ENCODE results near the gene FAM3D.
A peak's percentile ranks its signal among the peaks of the same experiment; 100 is the strongest.

FAM3D gene

GRCh38 chr3:58630076-58630709, 36.4 kb downstream of the FAM3D start:
- Histone ChIP-seq H3K9ac (ENCODE audit: low read depth in 1 of 2, low read length in 2 of 2) (no peak overlapping the region), H3K27ac (ENCODE audit: low read depth in 2 of 2, low read length in 2 of 2) (peak overlapping the region in 1 of 2 donors; percentile 1), H3K4me1 (ENCODE audit: control insufficient read depth in 2 of 2, insufficient read depth in 2 of 2, low read length in 2 of 2) (peaks cover 32 to 53% of the 10 kb centered on the region in 2 donors)

DNA sequence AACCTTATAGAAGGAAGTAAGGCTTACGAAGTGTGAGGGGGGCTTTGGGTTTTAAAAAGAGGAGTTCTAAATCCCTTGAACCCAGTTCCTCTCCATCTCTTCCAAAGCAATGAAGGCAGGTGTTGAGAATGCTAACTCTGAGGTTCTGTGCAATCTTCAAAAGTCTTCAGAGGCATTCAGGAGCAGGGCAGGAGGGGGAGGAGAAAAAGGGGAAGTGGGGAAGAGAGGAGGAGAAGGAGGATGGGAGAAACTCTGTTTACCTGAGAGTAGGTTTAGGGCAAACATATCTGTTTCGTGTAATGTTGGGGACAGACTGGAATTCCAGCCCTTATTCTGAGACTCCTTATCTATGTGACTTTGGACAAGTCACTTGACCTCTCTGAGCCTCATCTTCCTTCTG, 36.9 kb downstream of the FAM3D start:
- no peak overlapping the region for H3K4me3 ChIP-seq (ENCODE audit: low read length in 2 of 2)
- peak overlapping the region; percentile 86 to 90 for H3K27ac ChIP-seq (ENCODE audit: low read depth in 2 of 2, low read length in 2 of 2)
- peaks cover 13 to 14% of the 10 kb centered on the region in 2 donors for H3K36me3 ChIP-seq (ENCODE audit: control insufficient read depth in 2 of 2, insufficient read depth in 2 of 2, low read length in 2 of 2)
- H3K4me1 ChIP-seq (ENCODE audit: control insufficient read depth in 2 of 2, insufficient read depth in 2 of 2, low read length in 2 of 2): peaks cover 32 to 53% of the 10 kb centered on the region in 2 donors
- no peaks in the 10 kb centered on the region for H3K9me3 ChIP-seq (ENCODE audit: control insufficient read depth in 2 of 2, low read length in 2 of 2)
- H3K27me3 ChIP-seq (ENCODE audit: control insufficient read depth in 2 of 2, insufficient read depth in 2 of 2, low read length in 2 of 2): no peaks in the 10 kb centered on the region
- H3K9ac ChIP-seq (ENCODE audit: low read depth in 1 of 2, low read length in 2 of 2): peak overlapping the region; percentile 36 to 38

More at GRCh38 chr3:58630076-58630709, 36.4 kb downstream of the FAM3D start:
- peaks cover 15 to 16% of the 10 kb centered on the region in 2 donors for H3K36me3 ChIP-seq (ENCODE audit: control insufficient read depth in 2 of 2, insufficient read depth in 2 of 2, low read length in 2 of 2)
- no peaks in the 10 kb centered on the region for H3K9me3 ChIP-seq (ENCODE audit: control insufficient read depth in 2 of 2, low read length in 2 of 2)
- H3K4me3 ChIP-seq (ENCODE audit: low read length in 2 of 2): no peak overlapping the region
- no peaks in the 10 kb centered on the region for H3K27me3 ChIP-seq (ENCODE audit: control insufficient read depth in 2 of 2, insufficient read depth in 2 of 2, low read length in 2 of 2)

DNA sequence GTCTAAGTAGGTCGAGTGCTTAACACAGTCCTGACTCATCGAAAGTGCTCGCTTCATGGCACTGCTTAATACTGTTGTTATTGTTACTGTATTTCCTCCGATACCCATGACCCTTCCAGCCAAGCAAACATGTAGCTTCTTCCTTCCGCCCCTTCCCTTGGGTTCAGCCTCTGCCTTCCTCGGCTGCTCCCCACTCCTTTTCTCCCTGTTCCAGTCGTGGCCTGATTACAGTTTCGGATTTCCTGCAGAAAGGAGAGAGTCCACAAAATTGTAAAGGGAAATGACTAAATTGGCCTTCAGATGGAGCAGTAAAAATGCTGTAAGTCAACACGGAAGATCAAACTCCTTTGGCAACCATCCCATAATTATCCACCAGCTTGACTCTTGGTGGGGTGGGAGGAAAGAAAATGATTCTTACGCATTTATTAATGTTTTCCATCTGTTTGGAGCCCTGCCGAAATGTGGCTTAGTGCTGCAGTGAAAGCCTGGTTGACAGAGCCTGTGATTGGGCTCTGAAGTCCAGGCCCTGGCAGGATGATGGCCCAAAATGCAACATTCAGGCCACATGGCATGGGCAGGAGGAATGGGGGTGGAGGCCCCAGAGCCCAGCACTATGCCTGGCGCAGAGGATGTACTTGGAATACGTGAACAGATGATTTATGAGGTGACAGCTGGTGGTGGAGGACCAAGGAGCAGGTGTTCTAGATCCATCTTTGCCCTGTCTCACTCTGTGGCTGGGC, 37.6 kb downstream of the FAM3D start:
- H3K9ac ChIP-seq (ENCODE audit: low read depth in 1 of 2, low read length in 2 of 2): peak overlapping the region; percentile 36 to 38
- peaks cover 32 to 50% of the 10 kb centered on the region in 2 donors for H3K4me1 ChIP-seq (ENCODE audit: control insufficient read depth in 2 of 2, insufficient read depth in 2 of 2, low read length in 2 of 2)
- H3K9me3 ChIP-seq (ENCODE audit: control insufficient read depth in 2 of 2, low read length in 2 of 2): no peaks in the 10 kb centered on the region
- peak overlapping the region; percentile 86 to 90 for H3K27ac ChIP-seq (ENCODE audit: low read depth in 2 of 2, low read length in 2 of 2)
- peak overlapping the region; percentile 23 to 34 for H3K4me3 ChIP-seq (ENCODE audit: low read length in 2 of 2)
- H3K27me3 ChIP-seq (ENCODE audit: control insufficient read depth in 2 of 2, insufficient read depth in 2 of 2, low read length in 2 of 2): no peaks in the 10 kb centered on the region
- peaks cover 7% of the 10 kb centered on the region in 2 donors for H3K36me3 ChIP-seq (ENCODE audit: control insufficient read depth in 2 of 2, insufficient read depth in 2 of 2, low read length in 2 of 2)

DNA sequence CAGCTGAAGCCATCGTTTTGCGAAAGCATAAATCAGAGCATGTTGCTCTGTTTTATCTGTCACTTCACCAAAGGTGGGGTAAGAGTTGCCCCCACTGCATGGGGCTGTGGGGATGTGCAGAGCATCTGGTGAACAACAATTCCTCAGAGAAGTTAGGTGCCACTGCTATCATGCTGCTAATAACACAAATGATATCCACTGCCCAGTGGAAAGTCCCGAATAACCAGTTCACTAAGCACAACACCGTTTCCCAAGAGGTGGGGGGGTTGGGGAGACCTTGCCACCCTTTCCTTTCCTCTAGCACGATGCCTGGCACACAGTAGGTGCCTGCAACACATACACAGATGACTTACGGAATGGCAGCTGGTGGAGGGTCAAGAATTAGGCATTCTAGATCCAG, 38.6 kb downstream of the FAM3D start:
- Histone ChIP-seq H3K4me1 (ENCODE audit: control insufficient read depth in 2 of 2, insufficient read depth in 2 of 2, low read length in 2 of 2) (peaks cover 32 to 41% of the 10 kb centered on the region in 2 donors), H3K36me3 (ENCODE audit: control insufficient read depth in 2 of 2, insufficient read depth in 2 of 2, low read length in 2 of 2) (no peaks in the 10 kb centered on the region), H3K9ac (ENCODE audit: low read depth in 1 of 2, low read length in 2 of 2) (peak overlapping the region; percentile 2 to 14), H3K27ac (ENCODE audit: low read depth in 2 of 2, low read length in 2 of 2) (peak overlapping the region; percentile 86 to 90), H3K9me3 (ENCODE audit: control insufficient read depth in 2 of 2, low read length in 2 of 2) (no peaks in the 10 kb centered on the region), H3K4me3 (ENCODE audit: low read length in 2 of 2) (no peak overlapping the region), H3K27me3 (ENCODE audit: control insufficient read depth in 2 of 2, insufficient read depth in 2 of 2, low read length in 2 of 2) (no peaks in the 10 kb centered on the region)

DNA sequence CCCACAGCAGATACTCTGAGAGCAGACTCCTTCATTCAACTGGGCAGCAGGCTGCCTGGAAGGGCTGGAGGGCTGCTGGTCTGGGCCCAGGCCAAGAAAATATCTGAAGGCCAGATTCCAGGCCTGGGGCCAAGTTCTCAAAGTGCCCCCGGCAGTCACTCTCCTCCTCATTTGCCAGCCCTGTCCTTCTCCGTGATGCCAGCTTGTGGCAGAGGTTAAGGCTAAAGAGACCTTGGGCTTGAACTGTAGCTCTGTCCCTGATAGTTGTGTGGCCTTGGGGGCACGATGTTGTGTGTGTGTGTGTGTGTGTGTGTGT, 39.0 kb downstream of the FAM3D start:
- H3K27ac ChIP-seq (ENCODE audit: low read depth in 2 of 2, low read length in 2 of 2): peak overlapping the region in 1 of 2 donors; percentile 90

DNA sequence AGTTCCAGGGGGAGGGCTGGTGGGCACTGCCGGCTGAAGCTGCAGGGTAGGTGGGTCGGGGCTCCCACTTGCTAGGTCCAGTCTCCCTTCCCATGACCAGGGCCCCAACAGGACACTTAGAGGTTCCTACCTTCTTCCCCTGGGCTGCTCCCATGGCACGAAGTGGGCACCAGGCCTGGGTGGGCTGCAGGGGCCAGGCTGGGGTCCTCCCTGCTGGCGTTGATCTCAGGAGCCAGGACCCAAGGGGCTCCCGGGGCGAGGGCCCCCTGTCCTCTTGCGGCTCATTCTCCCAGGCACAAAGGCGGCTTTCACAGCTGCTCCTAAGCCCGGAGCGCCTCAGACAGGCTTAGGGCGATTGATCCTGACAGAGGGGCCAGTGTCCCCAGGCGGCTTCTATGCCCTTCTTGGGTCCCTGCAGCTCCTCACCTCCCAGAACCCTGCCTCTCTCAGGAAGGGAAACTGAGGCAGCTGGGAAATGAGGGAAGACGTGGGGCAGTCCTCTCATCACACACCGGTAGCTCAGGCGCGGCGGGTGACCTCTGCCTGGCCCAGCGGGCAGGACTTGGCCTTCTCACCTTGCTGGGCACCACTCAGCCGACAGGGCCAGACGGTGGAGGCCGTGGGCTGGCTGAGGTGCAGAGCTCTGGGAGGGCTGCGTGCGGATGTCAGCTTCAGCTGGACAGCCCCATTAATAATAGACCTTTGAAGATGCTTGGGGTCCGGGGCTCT, 39.6 kb downstream of the FAM3D start:
- H3K4me3 ChIP-seq (ENCODE audit: low read length in 2 of 2): no peak overlapping the region
- H3K9me3 ChIP-seq (ENCODE audit: control insufficient read depth in 2 of 2, low read length in 2 of 2): no peaks in the 10 kb centered on the region
- no peaks in the 10 kb centered on the region for H3K36me3 ChIP-seq (ENCODE audit: control insufficient read depth in 2 of 2, insufficient read depth in 2 of 2, low read length in 2 of 2)
- no peaks in the 10 kb centered on the region for H3K27me3 ChIP-seq (ENCODE audit: control insufficient read depth in 2 of 2, insufficient read depth in 2 of 2, low read length in 2 of 2)
- no peak overlapping the region for H3K9ac ChIP-seq (ENCODE audit: low read depth in 1 of 2, low read length in 2 of 2)
- H3K4me1 ChIP-seq (ENCODE audit: control insufficient read depth in 2 of 2, insufficient read depth in 2 of 2, low read length in 2 of 2): peaks cover 32 to 37% of the 10 kb centered on the region in 2 donors
- H3K27ac ChIP-seq (ENCODE audit: low read depth in 2 of 2, low read length in 2 of 2): no peak overlapping the region

More for the DNA sequence above, 39.0 kb downstream of the FAM3D start:
- Histone ChIP-seq H3K9ac (ENCODE audit: low read depth in 1 of 2, low read length in 2 of 2) (peak overlapping the region; percentile 2 to 14), H3K4me3 (ENCODE audit: low read length in 2 of 2) (no peak overlapping the region), H3K9me3 (ENCODE audit: control insufficient read depth in 2 of 2, low read length in 2 of 2) (no peaks in the 10 kb centered on the region), H3K27me3 (ENCODE audit: control insufficient read depth in 2 of 2, insufficient read depth in 2 of 2, low read length in 2 of 2) (no peaks in the 10 kb centered on the region), H3K4me1 (ENCODE audit: control insufficient read depth in 2 of 2, insufficient read depth in 2 of 2, low read length in 2 of 2) (peaks cover 32 to 37% of the 10 kb centered on the region in 2 donors), H3K36me3 (ENCODE audit: control insufficient read depth in 2 of 2, insufficient read depth in 2 of 2, low read length in 2 of 2) (no peaks in the 10 kb centered on the region)

GRCh38 chr3:58625196-58625824, 41.3 kb downstream of the FAM3D start:
- no peak overlapping the region for H3K9ac ChIP-seq (ENCODE audit: low read depth in 1 of 2, low read length in 2 of 2)
- H3K27ac ChIP-seq (ENCODE audit: low read depth in 2 of 2, low read length in 2 of 2): no peak overlapping the region
- no peaks in the 10 kb centered on the region for H3K27me3 ChIP-seq (ENCODE audit: control insufficient read depth in 2 of 2, insufficient read depth in 2 of 2, low read length in 2 of 2)
- H3K36me3 ChIP-seq (ENCODE audit: control insufficient read depth in 2 of 2, insufficient read depth in 2 of 2, low read length in 2 of 2): no peaks in the 10 kb centered on the region
- H3K4me3 ChIP-seq (ENCODE audit: low read length in 2 of 2): no peak overlapping the region
- peaks cover 31 to 32% of the 10 kb centered on the region in 2 donors for H3K4me1 ChIP-seq (ENCODE audit: control insufficient read depth in 2 of 2, insufficient read depth in 2 of 2, low read length in 2 of 2)
- H3K9me3 ChIP-seq (ENCODE audit: control insufficient read depth in 2 of 2, low read length in 2 of 2): no peaks in the 10 kb centered on the region

DNA sequence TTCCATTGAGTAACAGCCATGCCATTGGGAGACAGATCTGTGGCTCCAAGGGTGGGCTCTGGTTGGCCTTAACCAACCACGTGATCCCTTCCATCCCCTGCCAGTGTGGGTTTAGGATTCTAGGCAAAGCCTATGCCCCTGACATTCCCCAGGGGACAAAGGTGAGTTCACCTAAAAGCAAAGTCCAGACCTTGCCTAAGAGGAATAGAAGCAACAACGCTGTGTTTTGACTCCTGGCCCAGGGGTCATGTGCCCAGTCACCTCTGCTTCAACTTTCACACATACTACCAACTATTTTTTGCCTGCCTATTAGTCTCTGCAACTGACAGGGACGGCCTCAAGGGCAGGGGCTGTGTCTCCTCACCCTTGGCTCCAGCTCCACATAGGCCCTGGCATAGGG, 42.0 kb downstream of the FAM3D start:
- no peaks in the 10 kb centered on the region for H3K9me3 ChIP-seq (ENCODE audit: control insufficient read depth in 2 of 2, low read length in 2 of 2)
- no peak overlapping the region for H3K4me3 ChIP-seq (ENCODE audit: low read length in 2 of 2)
- peaks cover 24% of the 10 kb centered on the region in 2 donors for H3K4me1 ChIP-seq (ENCODE audit: control insufficient read depth in 2 of 2, insufficient read depth in 2 of 2, low read length in 2 of 2)
- no peak overlapping the region for H3K27ac ChIP-seq (ENCODE audit: low read depth in 2 of 2, low read length in 2 of 2)
- H3K9ac ChIP-seq (ENCODE audit: low read depth in 1 of 2, low read length in 2 of 2): no peak overlapping the region
- no peaks in the 10 kb centered on the region for H3K36me3 ChIP-seq (ENCODE audit: control insufficient read depth in 2 of 2, insufficient read depth in 2 of 2, low read length in 2 of 2)
- no peaks in the 10 kb centered on the region for H3K27me3 ChIP-seq (ENCODE audit: control insufficient read depth in 2 of 2, insufficient read depth in 2 of 2, low read length in 2 of 2)

- no peak overlapping the region for H3K9ac ChIP-seq (ENCODE audit: low read depth in 1 of 2, low read length in 2 of 2)
- no peak overlapping the region for H3K4me3 ChIP-seq (ENCODE audit: low read length in 2 of 2)
- no peak overlapping the region for H3K27ac ChIP-seq (ENCODE audit: low read depth in 2 of 2, low read length in 2 of 2)
- no peaks in the 10 kb centered on the region for H3K36me3 ChIP-seq (ENCODE audit: control insufficient read depth in 2 of 2, insufficient read depth in 2 of 2, low read length in 2 of 2)
- peaks cover 18 to 19% of the 10 kb centered on the region in 2 donors for H3K4me1 ChIP-seq (ENCODE audit: control insufficient read depth in 2 of 2, insufficient read depth in 2 of 2, low read length in 2 of 2)
- no peaks in the 10 kb centered on the region for H3K9me3 ChIP-seq (ENCODE audit: control insufficient read depth in 2 of 2, low read length in 2 of 2)
- no peaks in the 10 kb centered on the region for H3K27me3 ChIP-seq (ENCODE audit: control insufficient read depth in 2 of 2, insufficient read depth in 2 of 2, low read length in 2 of 2)
Observed at GRCh38 chr3:58623961-58624360, 42.6 kb downstream of the FAM3D start.

Measured in mucosa of rectum (tissue), 2 donors.